T-helper 2 cell (primary cell): ENCODE results near the gene CD99L2.
"Not testable (repeated sequence)": the region's sequence is repeated elsewhere in the genome, so short reads cannot be mapped to it uniquely, and the experiment has no call there.

Experiments used
- DNase-seq, 5 experiments: peaks; one replicate each; pipeline versions ENCODE4 v3.0.0 to v3.0.0-alpha.2; 2012 to 2022

Gene CD99L2

DNA sequence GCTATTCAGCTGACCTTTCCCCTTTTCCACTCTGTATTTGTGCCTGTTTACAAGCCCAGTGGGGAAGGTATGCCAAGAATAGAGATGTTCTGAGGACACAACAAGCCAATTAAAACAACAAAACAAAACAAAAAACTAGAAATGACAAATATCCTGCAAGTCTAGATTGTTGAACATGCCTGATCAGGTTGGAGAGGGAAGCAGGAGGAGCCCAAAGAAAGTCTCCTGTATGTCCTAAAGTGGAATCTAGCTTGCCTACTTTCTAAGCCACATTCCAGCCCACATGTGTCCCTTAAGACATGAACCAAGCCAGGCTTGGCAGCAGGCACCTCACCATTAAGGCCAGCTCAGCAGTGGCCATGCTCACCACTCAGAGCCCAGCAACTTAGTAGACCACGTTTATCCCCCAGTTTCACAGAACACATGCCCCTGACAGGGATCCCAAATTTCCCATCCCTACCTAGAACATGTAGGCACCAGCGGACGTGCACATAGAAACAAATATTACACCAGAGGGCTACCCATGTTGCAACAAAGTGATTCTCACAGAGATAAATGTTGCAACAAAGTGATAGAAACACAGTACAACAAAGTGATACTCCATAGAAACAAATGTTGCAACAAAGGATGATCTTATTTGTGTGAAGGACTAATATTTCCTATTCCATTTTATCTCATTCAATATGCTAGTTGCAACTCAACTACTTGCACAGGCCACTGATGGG is 48.3 kb downstream of the CD99L2 start:
- no peak for DNase-seq

- no peak for DNase-seq
Measured at GRCh38 chrX:150849486-150849885, 49.0 kb downstream of the CD99L2 start.

DNA sequence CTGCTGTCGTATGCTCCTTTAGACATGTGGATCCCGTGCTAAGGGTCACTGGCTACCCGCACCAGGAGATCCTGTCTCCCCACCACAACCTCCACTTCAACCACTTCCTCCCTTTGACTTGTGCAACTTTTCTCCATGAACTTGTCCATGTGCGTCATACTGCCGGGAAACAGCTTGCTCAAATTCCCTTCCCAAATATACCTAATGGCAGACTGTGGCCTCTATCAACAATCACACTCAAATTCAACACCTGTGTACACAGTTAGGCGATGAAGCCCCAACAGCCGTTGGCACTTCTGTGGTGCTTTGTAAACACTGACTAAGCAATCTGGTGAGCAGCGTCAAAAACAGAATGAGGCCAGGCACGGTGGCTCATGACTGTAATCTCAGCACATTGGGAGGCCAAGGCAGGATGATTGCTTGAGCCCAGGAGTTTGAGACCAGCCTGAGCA is 49.5 kb downstream of the CD99L2 start:
- peak in 1 of 5 experiments; percentile 20 for DNase-seq

GRCh38 chrX:150847088-150847487 is 51.4 kb downstream of the CD99L2 start:
- no peak for DNase-seq

- DNase-seq, result no peak
Measured at GRCh38 chrX:150846130-150846529, 52.3 kb downstream of the CD99L2 start.

DNA sequence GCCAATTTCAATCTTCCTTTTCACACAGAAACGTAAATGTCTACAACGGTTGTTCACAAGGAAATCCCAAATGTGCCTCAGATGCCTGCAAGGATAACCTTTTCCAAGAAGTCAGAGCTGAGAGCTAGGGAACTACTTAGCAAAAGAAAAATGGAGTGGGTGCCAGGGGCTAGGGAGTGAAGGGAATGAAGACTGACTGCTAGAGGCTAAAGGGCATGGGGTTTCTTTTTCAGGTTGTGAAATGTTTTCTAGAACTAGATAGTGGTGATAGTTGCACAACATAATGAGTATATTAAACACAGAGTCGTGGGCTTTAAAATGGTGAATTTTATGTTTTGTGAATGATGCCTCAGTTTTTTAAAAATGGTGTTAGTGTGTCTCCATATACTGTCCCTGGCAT is 53.4 kb downstream of the CD99L2 start:
- no peak for DNase-seq

- no peak for DNase-seq
Measured at GRCh38 chrX:150844016-150844415, 54.5 kb downstream of the CD99L2 start.

DNA sequence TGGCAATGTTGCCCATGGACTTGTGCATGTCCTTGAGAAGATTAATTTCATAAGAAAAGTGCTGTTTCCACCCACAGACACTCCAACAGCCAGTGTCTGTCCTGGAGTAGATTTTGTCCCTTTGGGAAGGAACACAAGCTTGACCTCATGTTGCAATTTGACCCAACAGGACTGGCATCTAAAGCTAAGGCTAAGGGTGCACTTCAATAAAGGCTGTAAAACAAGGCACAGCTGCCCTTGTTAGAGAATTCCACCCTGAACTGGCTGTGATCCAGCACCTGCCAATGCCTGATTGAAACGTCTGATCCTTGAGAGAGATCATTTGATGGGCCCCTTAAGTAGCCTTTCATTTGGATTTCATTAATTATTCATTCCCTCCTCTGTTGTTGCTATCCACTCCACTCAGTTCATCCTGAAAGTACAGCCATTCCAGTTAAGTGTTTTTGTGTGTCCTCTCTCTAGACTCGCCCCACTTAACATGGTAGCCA is 56.2 kb downstream of the CD99L2 start:
- DNase-seq, result no peak

GRCh38 chrX:150841456-150842197 is 56.8 kb downstream of the CD99L2 start:
- no peak for DNase-seq

GRCh38 chrX:150837845-150838244 is 60.6 kb downstream of the CD99L2 start:
- no peak for DNase-seq

- no peak for DNase-seq
Measured at GRCh38 chrX:150834695-150835094, 63.8 kb downstream of the CD99L2 start.

GRCh38 chrX:150833454-150834056 is 64.9 kb downstream of the CD99L2 start:
- DNase-seq, result no peak

DNA sequence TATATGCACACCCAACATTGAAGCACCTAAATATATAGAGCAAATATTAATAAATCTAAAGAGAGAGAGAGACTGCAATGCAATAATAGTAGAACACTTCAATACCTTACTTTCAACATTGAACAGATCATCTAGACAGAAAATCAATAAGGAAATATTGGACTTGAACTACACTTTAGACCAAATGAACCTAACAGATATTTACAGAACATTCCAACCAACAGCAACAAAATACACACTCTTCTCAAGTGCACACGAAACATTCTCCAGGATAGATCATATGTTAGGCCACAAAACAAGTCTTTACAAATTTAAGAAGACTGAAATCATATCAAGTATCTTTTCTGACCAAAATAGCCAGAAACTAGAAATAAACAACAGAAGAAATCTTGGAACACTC is 66.6 kb downstream of the CD99L2 start:
- DNase-seq, result no peak

- no peak for DNase-seq
Measured at GRCh38 chrX:150828785-150829184, 69.7 kb downstream of the CD99L2 start.

DNA sequence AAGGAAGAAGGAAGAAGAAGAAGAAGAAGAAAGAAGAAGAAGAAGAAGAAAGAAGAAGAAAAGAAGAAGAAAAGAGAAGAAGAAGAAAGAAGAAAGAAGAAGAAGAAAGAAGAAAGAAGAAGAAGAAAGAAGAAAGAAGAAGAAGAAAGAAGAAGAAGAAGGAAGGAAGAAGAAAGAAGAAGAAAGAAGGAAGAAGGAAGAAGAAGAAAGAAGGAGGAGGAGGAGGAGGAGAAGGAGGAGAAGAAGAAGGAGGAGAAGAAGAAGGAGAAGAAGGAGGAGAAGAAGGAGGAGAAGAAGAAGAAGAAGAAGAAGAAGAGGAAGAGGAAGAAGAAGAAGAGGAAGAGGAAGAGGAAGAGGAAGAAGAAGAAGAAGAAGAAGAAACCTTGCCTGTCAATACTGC is 74.1 kb downstream of the CD99L2 start:
- not testable (repeated sequence) for DNase-seq

DNA sequence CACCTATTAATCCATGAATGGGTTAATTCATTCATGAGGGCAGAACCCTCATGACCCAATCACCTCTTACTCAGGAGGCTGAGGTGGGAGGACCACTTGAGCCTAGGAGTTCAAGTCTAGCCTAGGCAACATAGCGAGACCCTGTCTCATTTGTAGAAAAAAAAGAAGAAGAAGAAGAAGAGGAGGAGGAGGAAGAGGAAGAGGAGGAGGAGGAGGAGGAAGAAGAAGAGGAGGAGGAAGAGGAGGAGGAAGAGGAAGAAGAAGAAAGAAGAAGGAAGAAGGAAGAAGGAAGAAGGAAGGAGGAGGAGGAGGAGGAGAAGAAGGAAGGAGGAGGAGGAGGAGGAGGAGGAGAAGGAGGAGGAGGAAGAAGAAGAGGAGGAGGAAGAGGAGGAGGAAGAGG is 74.6 kb downstream of the CD99L2 start:
- not testable (repeated sequence) for DNase-seq

- DNase-seq, result no peak
Measured at GRCh38 chrX:150821971-150822370, 76.5 kb downstream of the CD99L2 start.

DNA sequence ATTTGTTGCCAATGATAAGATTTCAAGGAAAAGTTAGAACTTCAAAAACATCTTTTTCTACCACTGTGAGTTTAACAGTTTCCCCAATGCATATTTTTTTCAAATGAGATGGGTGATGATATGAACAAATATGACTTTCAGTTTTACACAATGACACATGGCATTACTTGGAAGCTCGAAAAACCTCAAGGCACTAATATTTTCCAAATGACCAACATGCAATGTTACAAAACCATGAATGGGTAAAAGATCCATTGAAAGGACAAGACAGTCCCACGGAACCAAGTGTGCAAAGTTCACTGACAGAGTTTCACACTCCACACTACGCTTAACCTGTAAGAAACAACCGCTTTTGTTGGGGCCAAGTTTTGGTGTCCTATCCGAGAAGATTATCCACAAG is 84.5 kb downstream of the CD99L2 start:
- peak in 1 of 5 experiments; percentile 16 for DNase-seq

DNA sequence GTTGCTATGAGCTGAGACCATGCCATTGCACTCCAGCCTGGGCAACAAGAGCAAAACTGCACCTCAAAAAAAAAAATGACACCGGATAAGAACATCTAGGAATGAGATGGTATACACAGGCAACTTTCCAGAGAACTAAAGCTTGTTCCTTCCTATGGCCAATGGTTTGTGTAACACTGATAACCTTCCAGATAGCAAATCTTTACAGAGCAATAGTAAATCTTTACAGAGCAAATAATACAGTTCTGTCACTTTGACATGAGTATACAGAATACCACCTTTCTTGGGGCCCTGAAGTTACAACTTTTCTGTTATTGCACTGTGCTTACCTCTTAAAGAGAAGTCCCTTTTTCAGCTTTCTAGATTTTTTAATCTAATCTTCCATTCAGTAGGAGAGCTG is 91.6 kb downstream of the CD99L2 start:
- no peak for DNase-seq

DNA sequence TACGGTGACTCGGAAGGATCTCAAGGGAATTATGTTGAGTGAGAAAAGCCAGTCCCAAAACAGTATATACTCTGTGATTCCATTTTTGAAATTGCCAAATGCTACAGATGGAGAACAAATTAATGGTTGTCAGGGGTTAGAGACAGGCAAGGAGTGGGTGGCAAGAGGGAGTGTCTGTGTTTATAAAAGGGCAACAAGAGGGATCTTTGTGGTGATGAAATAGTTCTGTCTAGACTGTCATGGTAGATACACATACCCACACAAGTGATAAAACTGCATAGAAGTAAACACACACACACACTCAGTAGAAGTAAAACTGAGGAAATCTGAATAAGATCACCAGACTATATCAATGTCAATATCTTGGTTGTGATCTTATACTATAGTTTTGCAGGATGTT is 92.7 kb downstream of the CD99L2 start:
- no peak for DNase-seq

GRCh38 chrX:150792949-150793527 is 105.4 kb downstream of the CD99L2 start:
- no peak for DNase-seq

- DNase-seq, result peak in 1 of 5 experiments; percentile 43
Measured at GRCh38 chrX:150790021-150790420, 108.4 kb downstream of the CD99L2 start.

- DNase-seq, result no peak
Measured at GRCh38 chrX:150781677-150782076, 116.8 kb downstream of the CD99L2 start.
